Measurements from ENCODE around the gene RHCG.
A peak's percentile ranks its signal among the peaks of the same experiment; 100 is the strongest.

Gene RHCG

GRCh38 chr15:89498574-89498906 lies 2.2 kb upstream of the RHCG start:
- no peak for TF ChIP-seq CTCF (IDR thresholded peaks at IDR 0.05; ENCODE audit: low read depth, low read length, missing control alignments)
- DNase-seq (ENCODE audit: low read depth), result no peak
- H3K4me3 ChIP-seq (ENCODE audit: low read depth, low read length), result no peak overlapping the region

GRCh38 chr15:89497231-89497630 lies 848 bp upstream of the RHCG start:
- TF ChIP-seq CTCF (IDR thresholded peaks at IDR 0.05; ENCODE audit: low read depth, low read length, missing control alignments), result no peak
- no peak for DNase-seq (ENCODE audit: low read depth)
- no peak overlapping the region for H3K4me3 ChIP-seq (ENCODE audit: low read depth, low read length)

- DNase-seq (ENCODE audit: low read depth), result no peak
- TF ChIP-seq CTCF (IDR thresholded peaks at IDR 0.05; ENCODE audit: low read depth, low read length, missing control alignments), result no peak
- H3K4me3 ChIP-seq (ENCODE audit: low read depth, low read length), result no peak overlapping the region
Observed at GRCh38 chr15:89495638-89496145, 691 bp downstream of the RHCG start.

GRCh38 chr15:89494941-89495637 lies 1.3 kb downstream of the RHCG start:
- DNase-seq (ENCODE audit: low read depth), result no peak
- H3K4me3 ChIP-seq (ENCODE audit: low read depth, low read length), result no peak overlapping the region
- TF ChIP-seq CTCF (IDR thresholded peaks at IDR 0.05; ENCODE audit: low read depth, low read length, missing control alignments), result peak; percentile 65

GRCh38 chr15:89494031-89494430 lies 2.4 kb downstream of the RHCG start:
- H3K4me3 ChIP-seq (ENCODE audit: low read depth, low read length), result no peak overlapping the region
- TF ChIP-seq CTCF (IDR thresholded peaks at IDR 0.05; ENCODE audit: low read depth, low read length, missing control alignments), result no peak
- DNase-seq (ENCODE audit: low read depth), result no peak

- TF ChIP-seq CTCF (IDR thresholded peaks at IDR 0.05; ENCODE audit: low read depth, low read length, missing control alignments), result no peak
- DNase-seq (ENCODE audit: low read depth), result no peak
Observed at GRCh38 chr15:89492934-89493631, 3.3 kb downstream of the RHCG start.

More at GRCh38 chr15:89492934-89493631, 3.3 kb downstream of the RHCG start:
- no peak overlapping the region for H3K4me3 ChIP-seq (ENCODE audit: low read depth, low read length)

Measured in GM12864 (cell line).